ENCODE results near the gene MRPL24. TPM values are rescaled to one million over a fixed set of nuclear protein-coding genes. Genes with fewer than 3 reads are reported as not detected.

The MRPL24 gene
- total RNA-seq, 1 experiment from 2014 or later = 27.3 TPM

DNA sequence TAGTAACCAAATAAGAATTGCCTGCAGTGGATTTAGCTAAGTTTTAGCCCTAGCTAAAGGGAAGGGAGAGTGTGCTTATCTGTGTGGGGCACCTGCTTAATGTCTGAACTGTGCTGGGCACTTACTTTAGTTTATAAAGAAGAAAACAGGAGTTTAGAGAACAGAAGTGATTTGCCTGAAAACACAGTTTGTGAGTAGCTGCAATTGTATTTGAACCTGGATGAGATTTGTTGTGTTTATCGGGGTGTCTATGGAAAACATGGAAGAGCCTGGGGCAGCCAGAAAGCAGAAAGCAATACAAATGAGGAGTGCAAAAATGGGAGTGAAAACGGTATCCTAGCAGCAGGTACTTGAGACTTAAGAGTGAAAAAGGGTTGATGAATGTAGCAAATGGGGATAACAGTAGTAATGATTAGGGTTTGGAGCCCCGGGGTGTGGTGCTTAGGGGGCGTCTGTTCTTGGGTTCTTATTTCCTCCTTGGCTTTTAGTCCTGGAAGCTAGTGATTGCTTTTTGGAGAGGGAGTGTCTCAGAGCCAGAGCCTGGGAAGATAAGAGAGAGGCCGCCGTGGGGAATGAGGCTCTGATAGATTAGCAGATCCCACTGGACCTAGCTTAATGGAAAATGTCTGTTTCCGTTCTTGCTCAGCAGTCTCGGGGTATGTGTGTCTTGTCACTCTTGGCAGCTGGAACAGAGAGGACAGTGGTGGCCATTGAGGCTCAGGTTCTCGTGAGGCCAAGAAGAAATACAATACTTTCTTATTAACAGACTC, 32.0 kb upstream of the MRPL24 start:
- DNase-seq = no peak
- Histone ChIP-seq H2BK120ac (ENCODE audit: low read depth, low read length, poor library complexity, severe bottlenecking) (no peak overlapping the region), H3K79me1 (ENCODE audit: insufficient read depth, low read depth, low read length, poor library complexity, severe bottlenecking) (peaks cover 19% of the 10 kb centered on the region), H3K4me2 (ENCODE audit: insufficient read depth, insufficient read length, low read length) (no peak overlapping the region), H3K23me2 (ENCODE audit: insufficient read length, low read depth, low read length, poor library complexity, severe bottlenecking) (peaks cover 11% of the 10 kb centered on the region), H3K79me2 (ENCODE audit: insufficient read depth, low read length) (peaks cover 43% of the 10 kb centered on the region), H3K14ac (ENCODE audit: insufficient read depth, low read length) (no peak overlapping the region), H3K23ac (ENCODE audit: insufficient read length, low read depth, low read length) (no peak overlapping the region), H3K4ac (ENCODE audit: low read depth, low read length) (no peak overlapping the region), H3K18ac (ENCODE audit: insufficient read length, low read depth, low read length) (no peak overlapping the region), H3K27ac (ENCODE audit: insufficient read length, low read depth, low read length) (no peak overlapping the region), H3K9ac (ENCODE audit: extremely low read depth, insufficient read length, low read length) (no peak overlapping the region), H2BK15ac (ENCODE audit: low read depth, low read length) (no peak overlapping the region), H3K9me3 (ENCODE audit: control insufficient read depth, low read depth, low read length) (no peaks in the 10 kb centered on the region), H2BK20ac (ENCODE audit: low read depth, low read length, poor library complexity, severe bottlenecking) (no peak overlapping the region), H2BK12ac (ENCODE audit: insufficient read length, low read depth, low read length) (no peak overlapping the region), H4K5ac (ENCODE audit: insufficient read length, low read depth, low read length) (no peak overlapping the region), H3T11ph (ENCODE audit: low read length) (no peak overlapping the region), H4K8ac (replicated peaks; ENCODE audit: insufficient read length, low read depth, low read length) (no peak overlapping the region), H2AK5ac (ENCODE audit: insufficient read length, low read length) (no peak overlapping the region), H3K27me3 (ENCODE audit: insufficient read depth, low read length) (no peaks in the 10 kb centered on the region), H3K4me1 (ENCODE audit: insufficient read depth, low read length) (no peaks in the 10 kb centered on the region), H4K91ac (ENCODE audit: insufficient read length, low read depth, low read length) (no peak overlapping the region), H2BK5ac (ENCODE audit: insufficient read length, low read length) (no peak overlapping the region), H2AFZ (ENCODE audit: low read length) (no peak overlapping the region), H4K20me1 (ENCODE audit: control insufficient read depth, insufficient read depth, insufficient read length) (no peaks in the 10 kb centered on the region), H3K56ac (ENCODE audit: insufficient read length, low read depth, low read length) (no peak overlapping the region)
- Mint-ChIP-seq H3K4me1 (peaks cover 24 to 33% of the 10 kb centered on the region in 2 experiments), H3K9me3 (no peaks in the 10 kb centered on the region), H3K4me3 (no peak overlapping the region), H3K27ac (peak overlapping the region in 1 of 3 experiments; percentile 10; a peak in 3 of 7 replicates), H3K27me3 (ENCODE audit: low read depth) (no peaks in the 10 kb centered on the region), H3K36me3 (ENCODE audit: insufficient read depth in 1 of 3, low read depth in 3 of 3) (peaks cover 14 to 44% (median 30%) of the 10 kb centered on the region in 3 experiments)
- TF ChIP-seq, protein P1, sequence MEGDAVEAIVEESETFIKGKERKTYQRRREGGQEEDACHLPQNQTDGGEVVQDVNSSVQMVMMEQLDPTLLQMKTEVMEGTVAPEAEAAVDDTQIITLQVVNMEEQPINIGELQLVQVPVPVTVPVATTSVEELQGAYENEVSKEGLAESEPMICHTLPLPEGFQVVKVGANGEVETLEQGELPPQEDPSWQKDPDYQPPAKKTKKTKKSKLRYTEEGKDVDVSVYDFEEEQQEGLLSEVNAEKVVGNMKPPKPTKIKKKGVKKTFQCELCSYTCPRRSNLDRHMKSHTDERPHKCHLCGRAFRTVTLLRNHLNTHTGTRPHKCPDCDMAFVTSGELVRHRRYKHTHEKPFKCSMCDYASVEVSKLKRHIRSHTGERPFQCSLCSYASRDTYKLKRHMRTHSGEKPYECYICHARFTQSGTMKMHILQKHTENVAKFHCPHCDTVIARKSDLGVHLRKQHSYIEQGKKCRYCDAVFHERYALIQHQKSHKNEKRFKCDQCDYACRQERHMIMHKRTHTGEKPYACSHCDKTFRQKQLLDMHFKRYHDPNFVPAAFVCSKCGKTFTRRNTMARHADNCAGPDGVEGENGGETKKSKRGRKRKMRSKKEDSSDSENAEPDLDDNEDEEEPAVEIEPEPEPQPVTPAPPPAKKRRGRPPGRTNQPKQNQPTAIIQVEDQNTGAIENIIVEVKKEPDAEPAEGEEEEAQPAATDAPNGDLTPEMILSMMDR (conservative IDR thresholded peaks at IDR 0.05) = no peak
- WGBS (ENCODE audit: extremely low coverage, insufficient read length, low lambda C conversion rate) = no CpG with 5 or more reads among the region's 9 CpGs
